Tibial nerve (tissue), 4 donors: ENCODE results near the gene THAP6. TPM values are rescaled to one million over a fixed set of nuclear protein-coding genes. Genes with fewer than 3 reads are reported as not detected.
A peak's percentile ranks its signal among the peaks of the same experiment; 100 is the strongest.

Experiments
- DNase-seq, 2 donors: peaks; one replicate each; pipeline ENCODE4 v3.0.0-alpha.2; 2019; ENCODE audit warnings: low spot score in 2 of 2
- H3K27ac ChIP-seq, 4 donors: fragments of 200-600 bp; sonication (generic) in 3 of 4; one replicate each; pipeline ENCODE4 v1.5.1; 2017 to 2019; ENCODE audit warnings: mild to moderate bottlenecking in 1 of 4
- H3K27me3 ChIP-seq, 2 donors: fragments of 200-600 bp; sonication (generic) in 1 of 2; one replicate each; pipeline versions ENCODE4 v1.5.1 to v1.6.0; 2017 to 2019
- H3K36me3 ChIP-seq, 3 donors: fragments of 200-600 bp; sonication (generic); one replicate each; pipeline ENCODE4 v1.5.1; 2018 to 2019
- H3K4me1 ChIP-seq, 4 donors: fragments of 200-600 bp; sonication (generic) in 3 of 4; one replicate each; pipeline ENCODE4 v1.5.1; 2017 to 2019
- H3K4me3 ChIP-seq, 4 donors: fragments of 200-600 bp; sonication (generic) in 3 of 4; one replicate each; pipeline ENCODE4 v1.5.1; 2017 to 2019; ENCODE audit warnings: mild to moderate bottlenecking in 1 of 4, moderate library complexity in 1 of 4
- H3K9me3 ChIP-seq, 4 donors: fragments of 200-600 bp; sonication (generic) in 3 of 4; one replicate each; pipeline ENCODE4 v1.5.1; 2017 to 2019
- CTCF ChIP-seq, 5 experiments: fragments of 200-600 bp in 3 of 5; fragments of 450-650 bp in 2 of 5; sonication (generic) in 3 of 5; IDR thresholded peaks; one replicate each; pipeline ENCODE4 v1.5.1; 2016 to 2019; ENCODE audit warnings: antibody characterized with exemption in 5 of 5, mild to moderate bottlenecking in 3 of 5, moderate library complexity in 2 of 5
- EP300 ChIP-seq, 2 donors: sonication (generic); formaldehyde crosslinking; IDR thresholded peaks; one replicate each; pipeline ENCODE4 v1.6.1; 2017; ENCODE audit warnings: antibody characterized with exemption in 2 of 2, mild to moderate bottlenecking in 1 of 2
- POLR2A ChIP-seq, 2 donors: fragments of 450-650 bp; IDR thresholded peaks; one replicate each; pipeline ENCODE4 v1.6.1; 2017; ENCODE audit warnings: antibody characterized with exemption in 2 of 2, mild to moderate bottlenecking in 2 of 2, moderate library complexity in 2 of 2
- WGBS, 2 donors: methylation state at CpG; one replicate each; pipeline ENCODE4 v1.1.5; 2018; 5-methylcytosine and 5-hydroxymethylcytosine counted together
- total RNA-seq, 4 donors: library from RNA; depleted of rRNA; stranded (reverse); fragments of >200 nt; gene quantifications; one replicate each; pipeline ENCODE4 v1.1.0, GENCODE V29; 2016

THAP6 gene
- total RNA-seq, 4 donors from 2014 or later: 23.1 to 37.1 (median 27.5) TPM

GRCh38 chr4:75490155-75490554 lies 24.1 kb upstream of the THAP6 start:
- no peak for DNase-seq
- Histone ChIP-seq H3K4me3 (no peak overlapping the region), H3K9me3 (no peaks in the 10 kb centered on the region), H3K36me3 (peaks cover 0 to 53% (median 15%) of the 10 kb centered on the region in 3 donors), H3K27me3 (no peaks in the 10 kb centered on the region), H3K27ac (no peak overlapping the region), H3K4me1 (peaks cover 0 to 13% (median 0%) of the 10 kb centered on the region in 4 donors)
- TF ChIP-seq CTCF (IDR thresholded peaks at IDR 0.05) (peak in 1 of 5 experiments; percentile 8), POLR2A (IDR thresholded peaks at IDR 0.05) (no peak)
- WGBS, 2 donors: 56 to 65% methylated on average over 2 of the region's 2 CpGs

- no peak for DNase-seq
- 12 to 31% methylated on average over 1 of the region's 1 CpG for WGBS, 2 donors
- Histone ChIP-seq H3K4me1 (peaks cover 0 to 19% (median 0%) of the 10 kb centered on the region in 4 donors), H3K27me3 (no peaks in the 10 kb centered on the region), H3K9me3 (no peaks in the 10 kb centered on the region), H3K27ac (peak overlapping the region in 2 of 4 donors; percentile 8 to 32), H3K36me3 (peaks cover 0 to 50% (median 6%) of the 10 kb centered on the region in 3 donors), H3K4me3 (no peak overlapping the region)
- TF ChIP-seq EP300 (IDR thresholded peaks at IDR 0.05) (peak in 1 of 2 donors; percentile 49), CTCF (IDR thresholded peaks at IDR 0.05) (no peak)
Observed at GRCh38 chr4:75494563-75494962, 19.7 kb upstream of the THAP6 start.

- Histone ChIP-seq H3K27me3 (no peaks in the 10 kb centered on the region), H3K9me3 (no peaks in the 10 kb centered on the region), H3K27ac (no peak overlapping the region), H3K36me3 (peaks cover 0 to 50% (median under 1%) of the 10 kb centered on the region in 3 donors), H3K4me3 (no peak overlapping the region), H3K4me1 (peaks cover 0 to 19% (median 0%) of the 10 kb centered on the region in 4 donors)
- TF ChIP-seq POLR2A (IDR thresholded peaks at IDR 0.05) (no peak), CTCF (IDR thresholded peaks at IDR 0.05) (no peak), EP300 (IDR thresholded peaks at IDR 0.05) (no peak)
- WGBS, 2 donors: 85 to 94% methylated on average over 2 of the region's 2 CpGs
- DNase-seq: no peak
Observed at GRCh38 chr4:75495476-75495875, 18.8 kb upstream of the THAP6 start.

GRCh38 chr4:75496406-75496805 lies 17.9 kb upstream of the THAP6 start:
- H3K27ac ChIP-seq: no peak overlapping the region
- 91 to 98% methylated on average over 2 of the region's 2 CpGs for WGBS, 2 donors
- TF ChIP-seq EP300 (IDR thresholded peaks at IDR 0.05) (no peak), CTCF (IDR thresholded peaks at IDR 0.05) (no peak), POLR2A (IDR thresholded peaks at IDR 0.05) (no peak)
- peaks cover 0 to 45% (median 0%) of the 10 kb centered on the region in 3 donors for H3K36me3 ChIP-seq
- no peak for DNase-seq
- no peaks in the 10 kb centered on the region for H3K27me3 ChIP-seq
- no peak overlapping the region for H3K4me3 ChIP-seq
- H3K4me1 ChIP-seq: peaks cover 0 to 19% (median 0%) of the 10 kb centered on the region in 4 donors
- no peaks in the 10 kb centered on the region for H3K9me3 ChIP-seq

DNA sequence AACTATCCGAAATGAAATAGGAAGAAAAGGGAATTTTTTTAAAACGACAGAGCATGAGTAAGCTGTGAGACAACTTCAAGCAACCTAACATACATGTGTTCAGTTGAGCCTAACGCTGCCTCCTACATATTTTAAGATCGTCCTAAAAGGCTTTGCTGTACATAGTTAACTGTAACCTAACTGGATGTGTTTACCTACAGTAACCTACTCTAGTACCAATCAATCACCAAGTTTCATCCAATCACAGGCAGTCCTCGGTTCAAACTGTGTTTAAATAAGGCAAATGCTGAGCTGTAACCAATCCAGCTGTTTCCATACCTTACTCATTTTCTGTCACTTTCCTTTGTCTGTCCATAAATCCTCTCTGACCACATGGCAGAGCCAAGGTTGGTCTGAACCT lies 17.1 kb upstream of the THAP6 start:
- no peak for DNase-seq
- H3K27ac ChIP-seq: no peak overlapping the region
- H3K4me3 ChIP-seq: no peak overlapping the region
- H3K36me3 ChIP-seq: peaks cover 0 to 47% (median 0%) of the 10 kb centered on the region in 3 donors
- no peaks in the 10 kb centered on the region for H3K27me3 ChIP-seq
- H3K9me3 ChIP-seq: no peaks in the 10 kb centered on the region
- WGBS, 2 donors: 78 to 85% methylated on average over 5 of the region's 5 CpGs
- TF ChIP-seq CTCF (IDR thresholded peaks at IDR 0.05) (no peak), POLR2A (IDR thresholded peaks at IDR 0.05) (no peak), EP300 (IDR thresholded peaks at IDR 0.05) (no peak)
- peaks cover 0 to 19% (median 0%) of the 10 kb centered on the region in 4 donors for H3K4me1 ChIP-seq
